IPS-15b (cell line): ENCODE results near the gene HCN1.

Experiments used
- H3K27me3 ChIP-seq: one replicate; pipeline ENCODE4 v1.6.1; 2013; ENCODE audit warnings: low read length; ENCODE audit not compliant: control insufficient read depth, insufficient read depth
- H3K36me3 ChIP-seq: one replicate; pipeline ENCODE4 v1.6.1; 2013; ENCODE audit warnings: low read length; ENCODE audit not compliant: control insufficient read depth, insufficient read depth
- H3K4me1 ChIP-seq: one replicate; pipeline ENCODE4 v1.6.1; 2013; ENCODE audit warnings: mild to moderate bottlenecking, low read length; ENCODE audit not compliant: control insufficient read depth, insufficient read depth
- H3K4me3 ChIP-seq: one replicate; pipeline ENCODE4 v1.5.1; 2013; ENCODE audit warnings: low read depth, low read length
- H3K9ac ChIP-seq: one replicate; pipeline ENCODE4 v1.6.1; 2013; ENCODE audit warnings: low read depth, mild to moderate bottlenecking, low read length
- H3K9me3 ChIP-seq: one replicate; pipeline ENCODE4 v1.6.1; 2013; ENCODE audit warnings: mild to moderate bottlenecking, low read length; ENCODE audit not compliant: control insufficient read depth, insufficient read depth

The HCN1 gene

GRCh38 chr5:45274241-45274640, 421.9 kb downstream of the HCN1 start:
- Histone ChIP-seq H3K36me3 (no peaks in the 10 kb centered on the region), H3K4me1 (no peaks in the 10 kb centered on the region), H3K9me3 (no peaks in the 10 kb centered on the region), H3K9ac (no peak overlapping the region), H3K27me3 (no peaks in the 10 kb centered on the region), H3K4me3 (no peak overlapping the region)

- H3K4me3 ChIP-seq, result no peak overlapping the region
- H3K9ac ChIP-seq, result no peak overlapping the region
- H3K27me3 ChIP-seq, result no peaks in the 10 kb centered on the region
- H3K36me3 ChIP-seq, result no peaks in the 10 kb centered on the region
- H3K9me3 ChIP-seq, result no peaks in the 10 kb centered on the region
- no peaks in the 10 kb centered on the region for H3K4me1 ChIP-seq
Observed at GRCh38 chr5:45271626-45272025, 424.6 kb downstream of the HCN1 start.

GRCh38 chr5:45264447-45264846, 431.7 kb downstream of the HCN1 start:
- H3K4me3 ChIP-seq, result no peak overlapping the region
- H3K36me3 ChIP-seq, result no peaks in the 10 kb centered on the region
- H3K4me1 ChIP-seq, result peaks cover 2% of the 10 kb centered on the region
- no peak overlapping the region for H3K9ac ChIP-seq
- no peaks in the 10 kb centered on the region for H3K27me3 ChIP-seq
- H3K9me3 ChIP-seq, result no peaks in the 10 kb centered on the region

- no peak overlapping the region for H3K4me3 ChIP-seq
- no peaks in the 10 kb centered on the region for H3K36me3 ChIP-seq
- no peaks in the 10 kb centered on the region for H3K27me3 ChIP-seq
- no peaks in the 10 kb centered on the region for H3K9me3 ChIP-seq
- no peak overlapping the region for H3K9ac ChIP-seq
- peaks cover 2% of the 10 kb centered on the region for H3K4me1 ChIP-seq
Observed at GRCh38 chr5:45262061-45262590, 434.1 kb downstream of the HCN1 start.

- Histone ChIP-seq H3K4me1 (peaks cover 2% of the 10 kb centered on the region), H3K9ac (no peak overlapping the region), H3K4me3 (no peak overlapping the region), H3K27me3 (no peaks in the 10 kb centered on the region), H3K9me3 (no peaks in the 10 kb centered on the region), H3K36me3 (no peaks in the 10 kb centered on the region)
Observed at GRCh38 chr5:45261125-45261524, 435.1 kb downstream of the HCN1 start.

- no peaks in the 10 kb centered on the region for H3K9me3 ChIP-seq
- no peaks in the 10 kb centered on the region for H3K36me3 ChIP-seq
- no peak overlapping the region for H3K4me3 ChIP-seq
- no peak overlapping the region for H3K9ac ChIP-seq
- H3K27me3 ChIP-seq, result no peaks in the 10 kb centered on the region
- peaks cover 2% of the 10 kb centered on the region for H3K4me1 ChIP-seq
Observed at GRCh38 chr5:45260292-45260691, 435.9 kb downstream of the HCN1 start.

- H3K9ac ChIP-seq, result no peak overlapping the region
- no peak overlapping the region for H3K4me3 ChIP-seq
- peaks cover 5% of the 10 kb centered on the region for H3K9me3 ChIP-seq
- no peaks in the 10 kb centered on the region for H3K27me3 ChIP-seq
- H3K4me1 ChIP-seq, result no peaks in the 10 kb centered on the region
- H3K36me3 ChIP-seq, result no peaks in the 10 kb centered on the region
Observed at GRCh38 chr5:45252978-45253377, 443.2 kb downstream of the HCN1 start.

GRCh38 chr5:45252541-45252940, 443.6 kb downstream of the HCN1 start:
- Histone ChIP-seq H3K4me3 (no peak overlapping the region), H3K4me1 (no peaks in the 10 kb centered on the region), H3K36me3 (no peaks in the 10 kb centered on the region), H3K27me3 (no peaks in the 10 kb centered on the region), H3K9ac (no peak overlapping the region), H3K9me3 (peaks cover 5% of the 10 kb centered on the region)

GRCh38 chr5:45225571-45226031, 470.6 kb downstream of the HCN1 start:
- Histone ChIP-seq H3K27me3 (no peaks in the 10 kb centered on the region), H3K4me3 (no peak overlapping the region), H3K4me1 (no peaks in the 10 kb centered on the region), H3K9ac (no peak overlapping the region), H3K36me3 (no peaks in the 10 kb centered on the region), H3K9me3 (no peaks in the 10 kb centered on the region)

- Histone ChIP-seq H3K27me3 (no peaks in the 10 kb centered on the region), H3K9me3 (peaks cover 8% of the 10 kb centered on the region), H3K4me3 (no peak overlapping the region), H3K4me1 (peaks cover 12% of the 10 kb centered on the region), H3K9ac (no peak overlapping the region), H3K36me3 (no peaks in the 10 kb centered on the region)
Observed at GRCh38 chr5:45205403-45205961, 490.7 kb downstream of the HCN1 start.
